ACC112 (cell line): ENCODE measurements around the gene POLR1E.
"Not testable (repeated sequence)": the region's sequence is repeated elsewhere in the genome, so short reads cannot be mapped to it uniquely, and the experiment has no call there.

Experiments
- H2AFZ ChIP-seq: fragments of 200-600 bp; sonication (generic); one replicate; pipeline ENCODE4 v1.6.0; 2017; ENCODE audit warnings: antibody characterized with exemption, low read length; ENCODE audit not compliant: unreplicated experiment
- H3K27ac ChIP-seq: fragments of 200-600 bp; sonication (generic); 2 replicates; pipeline ENCODE4 v1.5.1; 2014; ENCODE audit warnings: low read depth, mild to moderate bottlenecking, antibody characterized with exemption, low read length, moderate library complexity
- H3K27me3 ChIP-seq: fragments of 200-600 bp; sonication (generic); 2 replicates; pipeline ENCODE4 v1.6.1; 2014; ENCODE audit warnings: mild to moderate bottlenecking, antibody characterized with exemption, low read length, moderate library complexity, mixed read lengths; ENCODE audit not compliant: insufficient read depth
- H3K36me3 ChIP-seq: fragments of 200-600 bp; sonication (generic); 2 replicates; pipeline ENCODE4 v1.6.1; 2016; ENCODE audit warnings: mild to moderate bottlenecking, antibody characterized with exemption, low read length, moderate library complexity, mixed read lengths; ENCODE audit not compliant: insufficient read depth
- H3K4me1 ChIP-seq: fragments of 200-600 bp; sonication (generic); one replicate; pipeline ENCODE4 v1.6.1; 2016; ENCODE audit warnings: low read length, mixed read lengths; ENCODE audit not compliant: insufficient read depth, unreplicated experiment, control insufficient read depth
- H3K4me3 ChIP-seq: fragments of 200-600 bp; sonication (generic); 2 replicates; pipeline ENCODE4 v1.5.1; 2014; ENCODE audit warnings: mild to moderate bottlenecking, low read depth, low read length
- H3K79me2 ChIP-seq: fragments of 200-600 bp; sonication (generic); one replicate; pipeline ENCODE4 v1.6.0; 2016; ENCODE audit warnings: low read length; ENCODE audit not compliant: control insufficient read depth, unreplicated experiment, insufficient read depth

The POLR1E gene

DNA sequence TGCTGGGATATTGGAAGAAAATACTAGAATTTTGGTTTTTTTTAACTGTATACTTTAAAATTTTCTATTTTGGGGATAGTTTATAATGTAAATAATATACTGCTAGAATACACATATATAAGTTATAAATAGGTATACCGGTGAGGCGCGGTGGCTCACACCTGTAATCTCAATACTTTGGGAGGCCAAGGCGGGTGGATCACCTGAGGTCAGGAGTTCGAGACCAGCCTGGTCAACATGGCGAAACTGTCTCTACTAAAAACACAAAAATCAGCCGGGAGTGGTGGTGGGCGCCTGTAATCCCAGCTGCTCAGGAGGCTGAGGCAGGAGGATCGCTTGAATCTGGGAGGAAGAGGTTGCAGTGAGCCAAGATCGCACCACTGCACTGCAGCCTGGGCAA lies 28.7 kb downstream of the POLR1E start:
- not testable (repeated sequence) for H3K27ac ChIP-seq

DNA sequence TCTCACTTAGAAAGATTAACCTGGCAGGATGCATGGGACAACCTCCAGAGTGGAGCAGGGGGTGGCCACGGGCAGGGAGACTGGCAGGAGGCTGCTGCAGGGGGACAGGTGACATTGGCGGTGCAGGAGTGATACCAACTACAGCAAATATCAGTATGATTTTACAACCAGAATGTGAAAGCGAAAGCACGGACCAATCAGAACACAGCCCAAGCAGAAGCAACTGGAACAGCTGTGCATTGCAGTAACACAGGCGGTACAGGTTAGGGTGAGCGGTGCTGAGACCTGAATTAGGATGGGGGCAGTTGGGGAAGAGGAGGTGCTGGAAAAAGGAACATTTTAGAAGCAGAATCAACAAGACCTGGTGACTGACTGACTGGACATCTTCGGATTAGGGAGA lies 29.3 kb downstream of the POLR1E start:
- Histone ChIP-seq H3K79me2 (no peaks in the 10 kb centered on the region), H3K27me3 (no peaks in the 10 kb centered on the region), H3K4me3 (no peak overlapping the region), H3K36me3 (no peaks in the 10 kb centered on the region), H3K4me1 (no peaks in the 10 kb centered on the region), H3K27ac (no peak overlapping the region), H2AFZ (no peak overlapping the region)

More for the DNA sequence above, 28.7 kb downstream of the POLR1E start:
- not testable (repeated sequence) for H3K4me3 ChIP-seq, H3K79me2 ChIP-seq, H3K4me1 ChIP-seq, H3K36me3 ChIP-seq, H2AFZ ChIP-seq, H3K27me3 ChIP-seq

DNA sequence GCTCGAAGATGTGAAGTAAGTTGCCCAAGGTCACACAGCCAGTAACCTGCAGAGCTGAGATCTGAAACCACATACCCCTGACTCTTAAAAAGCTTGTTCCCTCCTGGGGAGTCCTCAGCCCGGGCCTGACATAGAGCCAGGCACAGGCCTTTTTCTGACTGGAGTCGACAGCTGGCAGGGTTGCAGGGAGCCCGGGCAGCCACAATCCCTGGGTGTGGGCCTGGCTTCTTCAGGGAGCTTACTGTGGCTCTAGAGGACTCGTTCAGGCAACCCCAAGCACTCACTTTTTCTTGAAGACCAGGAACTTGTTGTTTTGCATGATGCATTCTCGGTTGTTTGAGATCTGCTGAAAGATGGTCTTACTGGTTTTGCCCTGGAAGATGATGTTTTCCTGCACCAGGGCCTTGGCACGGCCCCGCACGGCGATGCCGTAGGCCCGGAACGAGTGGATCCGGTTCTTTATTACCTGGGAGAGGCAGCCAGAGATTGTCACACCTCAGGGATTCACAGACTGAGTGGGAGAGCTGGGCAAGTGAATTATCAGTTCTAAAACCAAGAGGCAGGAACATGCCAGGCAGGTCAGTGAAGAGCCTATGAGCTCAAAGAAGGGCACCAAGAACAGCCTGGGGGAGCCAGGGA lies 30.0 kb downstream of the POLR1E start:
- H2AFZ ChIP-seq, result no peak overlapping the region
- H3K36me3 ChIP-seq, result no peaks in the 10 kb centered on the region
- H3K4me3 ChIP-seq, result no peak overlapping the region
- no peaks in the 10 kb centered on the region for H3K4me1 ChIP-seq
- H3K27me3 ChIP-seq, result no peaks in the 10 kb centered on the region
- H3K79me2 ChIP-seq, result no peaks in the 10 kb centered on the region
- no peak overlapping the region for H3K27ac ChIP-seq

DNA sequence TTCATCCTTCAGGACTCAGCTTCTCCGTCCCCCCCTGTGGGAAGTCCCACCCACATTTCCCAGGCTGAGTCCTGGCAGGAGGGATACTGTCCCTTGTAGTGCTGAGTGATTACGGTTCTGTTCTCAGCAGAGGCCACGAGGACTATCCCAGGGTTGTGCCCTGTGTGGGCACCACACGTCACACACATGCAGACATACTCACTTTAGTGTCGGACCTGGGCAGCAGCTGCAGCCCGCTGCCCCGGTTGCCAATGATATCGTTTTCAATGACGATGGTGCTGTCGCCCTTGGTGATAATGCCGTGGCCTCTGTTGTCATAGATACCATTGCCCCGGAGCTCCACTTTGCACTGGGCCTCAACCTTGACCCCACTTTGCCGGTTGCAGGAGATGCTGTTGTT lies 32.2 kb downstream of the POLR1E start:
- no peak overlapping the region for H3K4me3 ChIP-seq
- H3K4me1 ChIP-seq, result no peaks in the 10 kb centered on the region
- no peaks in the 10 kb centered on the region for H3K27me3 ChIP-seq
- no peaks in the 10 kb centered on the region for H3K79me2 ChIP-seq
- H3K27ac ChIP-seq, result no peak overlapping the region
- H3K36me3 ChIP-seq, result no peaks in the 10 kb centered on the region
- no peak overlapping the region for H2AFZ ChIP-seq

DNA sequence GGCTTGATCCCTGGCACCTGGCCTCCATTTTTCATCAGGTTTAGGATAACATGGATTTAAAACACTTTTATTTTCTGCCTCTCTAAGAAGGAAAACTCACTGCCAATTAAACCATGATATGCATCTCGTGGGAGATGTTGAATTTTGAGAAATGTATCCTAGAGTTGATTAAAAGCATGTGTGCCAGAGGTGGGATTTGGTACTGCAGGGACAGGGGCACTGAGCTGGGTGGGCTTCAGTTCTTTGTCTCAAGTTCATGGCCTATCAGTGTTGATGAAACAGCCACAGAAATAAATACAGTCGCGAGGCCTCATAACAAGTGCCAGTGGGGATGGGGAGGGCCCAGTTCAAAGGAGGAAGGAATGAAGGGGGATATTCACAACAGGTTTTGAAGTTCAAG lies 34.9 kb downstream of the POLR1E start:
- no peaks in the 10 kb centered on the region for H3K27me3 ChIP-seq
- H2AFZ ChIP-seq, result no peak overlapping the region
- H3K27ac ChIP-seq, result no peak overlapping the region
- no peaks in the 10 kb centered on the region for H3K79me2 ChIP-seq
- no peaks in the 10 kb centered on the region for H3K36me3 ChIP-seq
- no peaks in the 10 kb centered on the region for H3K4me1 ChIP-seq
- no peak overlapping the region for H3K4me3 ChIP-seq

DNA sequence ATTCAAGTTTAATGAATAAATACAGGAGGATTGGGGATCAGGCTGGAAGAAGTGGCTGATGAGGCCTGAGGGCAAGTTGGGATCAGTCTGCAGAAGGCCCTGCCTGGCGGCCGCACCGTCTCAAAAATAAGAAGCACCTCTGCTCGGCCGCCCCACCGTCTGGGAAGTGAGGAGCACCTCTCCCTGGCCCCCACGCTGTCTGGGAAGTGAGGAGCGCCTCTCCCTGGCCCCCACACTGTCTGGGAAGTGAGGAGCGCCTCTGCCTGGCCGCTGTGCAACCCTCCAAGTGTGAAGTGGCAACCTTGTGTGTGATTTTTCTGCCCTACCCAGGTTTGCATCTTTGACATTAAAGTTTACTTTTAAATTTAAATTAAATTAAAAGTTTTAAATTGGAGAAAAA lies 35.4 kb downstream of the POLR1E start:
- Histone ChIP-seq H3K79me2 (no peaks in the 10 kb centered on the region), H3K4me3 (no peak overlapping the region), H3K36me3 (0 out of 2 replicates have a peak, but pooled peaks cover 3% of the 10 kb centered on the region), H3K27ac (no peak overlapping the region), H3K27me3 (no peaks in the 10 kb centered on the region), H2AFZ (no peak overlapping the region), H3K4me1 (no peaks in the 10 kb centered on the region)

DNA sequence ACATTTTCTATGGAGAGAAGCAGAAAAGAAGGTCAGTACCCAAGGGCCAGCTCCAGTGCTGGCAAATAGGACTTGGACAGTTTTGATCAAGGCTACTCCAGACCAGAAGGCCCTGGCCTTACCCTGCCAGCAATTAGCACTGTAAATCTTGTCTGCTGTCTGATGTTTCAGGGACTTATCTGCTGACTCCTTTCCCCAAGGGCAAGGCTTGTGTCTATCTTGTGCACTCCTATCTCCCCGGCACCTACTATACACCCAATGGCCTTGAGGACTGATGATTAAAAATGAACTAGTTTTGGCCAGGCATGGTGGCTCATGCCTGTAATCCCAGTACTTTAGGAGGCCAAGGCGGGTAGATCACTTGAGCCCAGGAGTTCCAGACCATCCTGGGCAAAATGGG lies 37.2 kb downstream of the POLR1E start:
- Histone ChIP-seq H3K27ac (no peak overlapping the region), H3K27me3 (no peaks in the 10 kb centered on the region), H3K4me3 (no peak overlapping the region), H3K79me2 (no peaks in the 10 kb centered on the region), H3K4me1 (no peaks in the 10 kb centered on the region), H2AFZ (no peak overlapping the region), H3K36me3 (0 out of 2 replicates have a peak, but pooled peaks cover 3% of the 10 kb centered on the region)

DNA sequence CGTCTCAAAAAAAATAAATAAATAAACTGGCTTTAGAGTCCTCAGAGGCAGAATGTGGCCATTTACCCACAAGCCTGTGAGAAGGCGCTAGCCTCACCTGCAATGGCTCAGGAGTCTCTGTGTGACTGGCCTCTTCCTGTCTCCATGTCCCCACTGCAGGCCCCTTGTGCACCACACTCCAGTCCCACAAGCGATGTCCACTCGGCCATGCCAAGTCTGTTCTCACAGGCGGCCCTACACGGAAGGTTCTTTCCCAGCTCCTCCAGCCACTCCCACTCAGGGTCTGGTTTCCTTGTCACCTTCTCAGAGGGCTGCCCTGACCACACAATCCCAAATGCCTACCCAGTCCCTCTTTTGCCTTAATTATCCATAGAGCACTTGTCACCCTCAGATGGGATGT lies 38.2 kb downstream of the POLR1E start:
- H3K4me3 ChIP-seq, result no peak overlapping the region
- H3K4me1 ChIP-seq, result no peaks in the 10 kb centered on the region
- H3K27me3 ChIP-seq, result no peaks in the 10 kb centered on the region
- H3K27ac ChIP-seq, result no peak overlapping the region
- no peaks in the 10 kb centered on the region for H3K79me2 ChIP-seq
- no peak overlapping the region for H2AFZ ChIP-seq
- 0 out of 2 replicates have a peak, but pooled peaks cover 3% of the 10 kb centered on the region for H3K36me3 ChIP-seq

DNA sequence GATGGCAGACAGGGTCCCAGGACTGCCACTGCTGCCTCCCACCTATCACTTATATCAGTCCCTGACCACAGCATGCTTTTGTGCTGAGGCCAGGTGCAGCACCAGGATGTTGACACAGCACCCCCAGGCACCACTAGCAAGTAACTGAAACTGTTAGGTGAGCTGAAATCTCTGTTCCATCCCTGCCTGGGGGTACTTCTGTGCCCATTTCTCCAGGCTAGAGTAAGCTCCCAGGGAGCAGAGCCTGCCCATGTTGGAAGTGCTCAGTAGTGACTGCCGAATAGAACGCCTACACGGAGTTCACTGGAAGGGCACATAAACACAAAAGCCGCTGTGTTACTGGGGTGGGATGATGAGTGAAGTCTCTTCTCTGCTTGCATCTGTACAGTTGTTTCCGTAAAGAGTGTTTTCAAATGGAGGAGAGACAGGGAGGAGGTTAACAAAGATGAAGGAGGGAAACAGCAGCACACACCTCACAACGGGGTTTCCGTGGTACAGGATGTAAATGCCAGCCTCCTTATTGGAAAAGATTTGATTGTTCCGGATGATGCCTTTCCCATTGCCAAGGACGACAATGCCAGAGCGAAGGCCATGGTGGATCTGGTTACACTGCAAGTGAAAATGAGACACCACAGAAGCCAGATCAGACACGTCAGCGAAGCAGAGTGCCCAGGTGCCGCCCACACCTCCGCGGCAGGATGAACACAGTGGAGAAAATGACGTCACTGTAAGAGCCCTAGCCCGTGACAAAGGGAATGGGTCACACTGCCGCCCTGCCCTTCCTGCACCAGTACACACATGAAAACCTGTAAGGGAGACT lies 43.1 kb downstream of the POLR1E start:
- no peak overlapping the region for H3K4me3 ChIP-seq
- H3K27ac ChIP-seq, result no peak overlapping the region
- no peak overlapping the region for H2AFZ ChIP-seq
- no peaks in the 10 kb centered on the region for H3K79me2 ChIP-seq
- H3K36me3 ChIP-seq, result 0 out of 2 replicates have a peak, but pooled peaks cover 3% of the 10 kb centered on the region
- H3K4me1 ChIP-seq, result no peaks in the 10 kb centered on the region
- no peaks in the 10 kb centered on the region for H3K27me3 ChIP-seq

DNA sequence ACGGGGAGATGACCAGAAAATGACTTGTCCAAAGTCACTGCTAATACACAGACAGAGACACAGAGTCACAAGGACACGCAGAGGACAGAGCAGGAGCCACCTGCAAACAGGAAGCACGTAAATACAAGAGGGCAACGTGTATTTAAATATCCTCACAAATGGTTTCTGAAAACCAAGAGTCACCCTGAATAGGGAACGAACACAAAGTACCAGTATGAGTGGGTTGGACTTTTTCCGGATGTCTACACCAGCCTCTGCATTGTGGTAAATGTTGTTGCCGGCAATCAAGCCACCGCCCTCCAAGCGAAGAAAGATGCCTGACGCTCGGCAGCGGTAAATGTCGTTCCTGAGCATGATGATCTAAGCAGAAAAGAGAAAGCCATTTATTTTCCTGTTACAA lies 46.0 kb downstream of the POLR1E start:
- Histone ChIP-seq H3K79me2 (no peaks in the 10 kb centered on the region), H3K36me3 (no peaks in the 10 kb centered on the region), H3K4me3 (no peak overlapping the region), H3K27ac (no peak overlapping the region), H3K27me3 (no peaks in the 10 kb centered on the region), H3K4me1 (no peaks in the 10 kb centered on the region), H2AFZ (no peak overlapping the region)

DNA sequence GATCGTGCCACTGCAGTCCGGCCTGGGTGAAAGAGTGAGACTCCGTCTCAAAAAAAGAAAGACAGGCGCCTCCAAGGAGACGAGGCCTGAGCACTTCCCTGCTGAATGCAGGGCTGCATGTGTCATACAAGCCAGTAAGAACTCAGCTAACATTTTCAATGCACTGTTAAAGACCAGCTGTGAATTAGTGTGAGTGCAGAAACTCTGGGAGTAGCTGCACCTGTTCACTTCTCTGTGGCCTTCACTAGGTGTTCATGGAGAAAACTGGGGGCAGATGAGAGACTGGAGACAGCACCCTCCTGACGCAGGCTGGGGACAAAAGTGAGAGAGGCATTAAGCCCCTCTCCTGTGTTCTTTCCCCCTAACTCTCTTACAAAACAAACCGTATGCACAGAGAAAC lies 48.7 kb downstream of the POLR1E start:
- no peak overlapping the region for H3K4me3 ChIP-seq
- no peaks in the 10 kb centered on the region for H3K4me1 ChIP-seq
- no peak overlapping the region for H3K27ac ChIP-seq
- H3K27me3 ChIP-seq, result no peaks in the 10 kb centered on the region
- no peak overlapping the region for H2AFZ ChIP-seq
- no peaks in the 10 kb centered on the region for H3K36me3 ChIP-seq
- H3K79me2 ChIP-seq, result no peaks in the 10 kb centered on the region
